Stimulated activated naive CD4-positive, alpha-beta T cell (primary cell): ENCODE results near the gene AHI1.

ENCODE experiments used
- DNase-seq, 6 experiments: peaks; one replicate each; lab custom pipeline; 2025; lab: John Stamatoyannopoulos, UW

The AHI1 gene

GRCh38 chr6:135325624-135326424, 171.7 kb downstream of the AHI1 start:
- no peak for DNase-seq

DNA sequence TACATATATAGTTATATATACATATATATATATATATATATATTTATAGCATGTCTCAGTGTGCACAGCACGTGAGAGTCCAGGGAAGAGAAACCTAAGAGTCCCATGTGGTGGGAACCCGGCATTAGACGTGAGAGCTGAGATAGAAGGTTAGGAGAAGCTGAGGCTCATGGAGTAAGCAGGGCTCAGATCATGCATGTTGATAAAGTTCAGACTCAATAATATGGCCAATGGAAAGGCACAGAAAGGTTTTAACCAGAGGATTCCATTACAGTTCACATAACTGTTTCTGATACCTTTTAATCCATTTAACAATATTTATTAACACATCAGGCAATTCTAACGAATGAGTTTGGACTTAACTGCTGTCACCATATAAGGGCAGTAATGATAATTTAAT, 173.0 kb downstream of the AHI1 start:
- DNase-seq, result no peak

- DNase-seq, result no peak
Observed at GRCh38 chr6:135323979-135324378, 173.6 kb downstream of the AHI1 start.

GRCh38 chr6:135323202-135323668, 174.3 kb downstream of the AHI1 start:
- DNase-seq, result no peak

GRCh38 chr6:135322427-135323201, 174.9 kb downstream of the AHI1 start:
- DNase-seq, result no peak

DNA sequence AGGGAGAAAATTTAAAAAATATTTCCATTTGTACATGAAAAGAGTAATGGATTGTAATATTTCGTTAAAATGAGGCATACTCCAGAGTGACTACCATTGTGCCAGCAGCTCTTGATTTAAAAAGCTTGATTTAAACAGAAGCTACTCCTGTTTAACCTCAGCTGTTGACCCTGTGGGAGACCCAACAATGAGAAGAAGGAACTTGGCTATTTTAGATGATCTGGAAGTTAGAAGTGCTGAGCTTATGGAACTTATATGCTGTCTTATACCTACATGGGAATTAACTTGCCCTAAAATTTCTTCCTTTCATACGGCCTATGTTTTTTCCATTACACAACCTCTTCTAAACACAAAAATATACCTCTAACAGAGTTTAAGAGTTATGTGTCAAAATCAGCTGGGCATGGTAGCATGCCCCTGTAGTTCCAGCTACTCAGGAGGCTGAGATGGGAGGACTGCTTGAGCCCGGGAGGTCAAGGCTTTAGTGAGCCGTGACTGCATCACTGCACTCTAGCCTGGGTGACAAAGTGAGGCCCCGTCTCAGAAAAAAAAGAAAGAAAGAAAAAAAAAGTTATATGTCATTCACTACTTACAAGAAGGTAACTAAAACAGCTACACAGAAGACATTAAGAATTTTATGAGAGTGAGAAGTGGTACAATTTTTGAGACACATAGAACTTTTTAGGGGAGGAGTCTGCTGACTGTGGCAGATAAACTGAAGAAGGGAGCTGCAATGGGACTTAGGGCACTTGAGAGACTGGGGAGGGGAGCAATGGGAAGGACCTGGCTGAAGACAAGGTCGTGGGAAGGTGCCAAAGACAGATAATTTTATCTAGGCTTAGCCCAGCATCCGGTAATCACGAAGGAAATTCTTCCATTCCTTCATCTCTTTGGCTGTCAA, 176.6 kb downstream of the AHI1 start:
- no peak for DNase-seq

GRCh38 chr6:135319819-135320218, 177.7 kb downstream of the AHI1 start:
- no peak for DNase-seq

DNA sequence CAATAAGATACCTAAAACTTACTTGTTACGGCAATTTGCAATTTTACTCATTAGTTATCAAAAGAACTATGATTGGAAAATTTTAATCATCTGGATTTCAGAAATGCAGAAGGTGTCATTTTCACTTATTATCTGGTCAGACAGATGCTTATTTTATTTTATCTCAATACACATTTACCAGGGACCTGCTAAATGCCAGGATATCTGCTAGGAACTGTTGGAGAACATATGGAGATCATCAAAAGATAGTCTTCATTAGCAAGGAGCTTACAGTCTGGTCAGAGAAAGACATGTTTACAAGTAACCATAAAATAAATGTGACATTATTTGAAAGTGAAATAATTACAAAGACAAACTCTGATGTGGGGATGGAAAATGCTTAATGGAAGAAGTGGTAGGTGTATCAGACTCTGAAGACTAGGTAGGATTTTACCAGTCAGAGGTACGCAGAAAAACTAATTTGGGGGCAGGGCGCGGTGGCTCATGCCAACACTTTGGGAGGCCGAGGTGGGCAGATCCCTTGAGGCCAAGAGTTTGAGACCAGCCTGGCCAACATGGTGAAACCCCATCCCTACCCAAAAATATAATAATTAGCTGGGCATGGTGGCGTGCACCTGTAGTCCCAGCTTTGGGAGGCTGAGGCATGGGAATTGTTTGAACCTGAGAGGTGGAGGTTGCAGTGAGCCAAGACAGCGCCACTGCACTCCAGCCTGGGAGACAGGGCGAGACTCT, 178.6 kb downstream of the AHI1 start:
- no peak for DNase-seq

DNA sequence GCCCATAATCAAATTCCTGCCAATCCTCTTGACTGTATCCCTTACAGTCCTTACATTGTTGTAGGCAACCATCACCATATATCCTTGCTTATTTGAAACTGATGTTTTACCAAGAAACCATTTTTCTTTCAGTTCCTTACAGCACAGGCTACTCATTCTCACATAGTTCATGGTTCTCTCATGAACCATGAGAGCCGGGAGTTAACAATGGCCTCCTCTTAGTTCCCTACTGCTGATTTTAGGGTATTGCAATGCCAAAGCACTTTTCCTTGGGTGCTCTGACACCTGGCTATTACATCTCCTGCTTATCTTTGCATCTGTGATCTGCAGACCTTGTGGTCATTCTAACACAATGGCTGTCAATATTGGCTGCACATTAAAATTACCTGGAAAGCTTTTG, 183.0 kb downstream of the AHI1 start:
- no peak for DNase-seq

DNA sequence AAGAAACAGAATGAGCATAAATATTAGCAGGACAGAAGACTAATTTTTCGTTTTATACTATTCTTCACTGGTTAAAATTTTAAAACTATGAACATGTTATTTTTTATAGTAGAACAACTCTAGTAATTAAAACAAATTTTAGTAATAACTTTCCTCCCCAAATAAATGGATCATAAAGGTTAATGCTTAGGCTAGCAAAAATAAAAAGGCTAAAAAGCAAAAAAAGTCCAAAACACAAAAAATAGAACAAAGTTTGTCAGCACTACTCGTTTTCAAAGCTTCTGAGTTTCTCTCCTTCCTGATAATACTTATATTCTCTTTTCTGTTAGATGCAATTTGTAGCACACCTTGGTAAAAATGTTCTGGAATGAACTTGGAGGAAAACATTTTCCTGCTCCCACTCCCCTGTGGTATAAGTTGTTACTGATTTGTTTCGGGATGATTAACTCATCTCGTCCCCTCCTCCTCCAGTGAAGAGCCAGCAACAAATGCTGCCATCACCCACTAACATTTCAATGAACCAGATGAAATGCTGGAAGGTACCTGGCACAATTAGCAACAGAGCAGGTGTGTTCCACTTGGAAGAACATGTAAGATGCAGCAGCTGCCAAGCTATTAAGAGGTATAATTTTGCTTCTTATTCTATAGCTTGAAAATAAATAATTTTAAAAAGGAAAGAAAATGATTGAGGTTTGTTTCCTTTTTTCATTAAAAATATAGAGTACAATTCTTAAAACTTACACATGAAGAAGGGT, 185.9 kb downstream of the AHI1 start:
- DNase-seq, result no peak

DNA sequence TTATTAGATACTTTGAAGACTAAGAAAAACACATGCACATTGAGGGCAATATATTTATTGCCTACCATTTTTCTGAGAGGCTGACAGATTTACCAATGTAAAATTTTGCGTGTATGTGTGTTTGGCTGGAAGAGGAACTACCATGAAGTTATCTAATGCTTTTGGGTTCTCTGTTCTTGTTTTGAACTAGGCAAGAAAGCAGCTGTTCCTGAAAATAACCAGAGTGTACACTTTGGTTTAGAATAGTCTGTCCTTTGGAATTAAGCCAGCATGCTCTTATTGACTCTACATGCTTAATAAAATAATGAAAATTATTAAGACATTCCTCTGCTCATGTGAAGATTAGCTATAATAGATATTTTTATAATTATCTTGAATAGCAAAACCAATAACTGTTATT, 187.2 kb downstream of the AHI1 start:
- DNase-seq, result no peak

DNA sequence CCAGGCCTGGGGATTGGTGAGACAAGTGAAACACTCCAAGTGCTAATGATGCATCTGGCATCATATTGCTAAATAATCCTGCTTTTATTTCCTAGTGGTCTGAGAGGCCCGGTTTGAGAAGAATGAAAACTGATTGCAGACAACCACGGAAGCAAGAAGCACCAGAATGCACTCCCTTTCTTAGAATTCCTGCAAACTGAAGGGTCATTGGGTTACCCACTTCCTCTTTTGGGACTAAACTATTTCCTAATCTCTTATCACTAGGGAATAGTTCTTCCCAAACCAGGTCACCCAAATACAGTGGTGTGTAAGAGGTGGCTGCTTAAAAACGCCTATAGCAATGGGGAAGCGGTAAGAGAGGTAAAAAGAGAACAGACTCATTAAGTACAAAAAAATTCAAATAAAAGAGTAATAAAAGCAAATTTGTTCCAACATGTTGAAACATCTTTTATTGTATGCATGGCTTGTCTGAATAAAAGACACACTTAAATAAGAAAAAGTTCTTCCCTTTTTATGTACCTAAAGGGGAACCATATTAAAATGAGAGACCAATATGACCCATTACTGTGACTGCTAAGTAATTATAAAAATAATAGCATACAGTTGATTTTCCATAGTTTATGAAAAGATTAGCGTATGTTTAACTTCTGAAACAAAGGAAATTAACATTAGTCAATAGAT, 190.7 kb downstream of the AHI1 start:
- DNase-seq, result no peak

DNA sequence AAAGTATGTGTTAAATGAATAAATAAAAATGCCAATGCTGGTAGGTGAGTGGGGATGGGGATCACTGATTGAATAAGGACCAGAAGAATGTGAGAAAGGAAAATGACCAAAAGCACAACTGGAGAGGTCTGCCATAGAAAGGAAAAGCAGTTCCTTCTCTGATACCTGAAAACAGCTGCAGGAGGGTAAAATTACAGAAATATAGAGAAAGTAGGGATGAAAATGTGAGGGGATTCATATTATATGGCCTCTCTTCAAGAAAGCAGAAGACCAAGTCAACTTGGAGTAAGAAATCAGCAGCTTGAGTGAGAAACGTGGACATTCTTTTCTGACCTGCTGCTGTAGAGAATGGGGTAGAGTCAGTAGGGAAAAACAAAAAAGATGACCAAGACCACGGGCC, 191.4 kb downstream of the AHI1 start:
- no peak for DNase-seq

DNA sequence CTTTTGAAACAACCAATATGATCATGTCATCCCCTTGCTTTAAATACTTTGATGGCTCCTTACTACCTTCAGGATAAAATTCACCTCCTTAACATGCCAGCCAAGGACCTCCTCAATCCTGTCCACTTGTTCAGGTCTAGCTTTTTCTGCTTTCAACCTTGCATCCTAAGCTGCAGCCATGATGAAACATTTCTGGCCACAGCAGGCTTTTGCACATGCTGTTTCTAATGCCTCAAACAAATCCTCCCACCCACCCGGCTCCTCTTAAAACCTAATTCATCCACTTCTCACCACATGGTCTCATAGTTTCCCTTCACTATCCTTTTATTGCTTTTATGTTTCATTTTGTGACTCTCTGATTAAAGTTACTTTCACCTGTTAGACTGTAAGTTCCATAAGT, 191.9 kb downstream of the AHI1 start:
- no peak for DNase-seq

DNA sequence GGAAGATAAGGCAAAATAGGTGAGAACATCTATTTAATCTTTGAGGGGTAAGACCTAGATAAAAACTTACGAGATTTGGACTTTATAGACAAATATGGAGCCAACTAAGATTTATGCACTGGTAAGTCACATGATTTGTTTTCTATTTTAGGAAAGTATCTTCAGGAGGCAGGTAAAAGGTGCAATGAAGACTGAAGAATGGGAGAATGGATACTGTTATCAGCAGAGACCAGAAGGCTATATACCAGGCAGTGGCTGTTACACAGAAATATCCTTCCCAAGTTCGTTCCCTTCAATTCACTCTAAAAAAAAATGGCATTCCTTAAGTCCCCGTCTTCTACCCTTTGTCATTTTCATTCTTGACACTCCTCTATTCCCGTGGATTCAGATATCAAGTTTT, 192.7 kb downstream of the AHI1 start:
- DNase-seq, result no peak

DNA sequence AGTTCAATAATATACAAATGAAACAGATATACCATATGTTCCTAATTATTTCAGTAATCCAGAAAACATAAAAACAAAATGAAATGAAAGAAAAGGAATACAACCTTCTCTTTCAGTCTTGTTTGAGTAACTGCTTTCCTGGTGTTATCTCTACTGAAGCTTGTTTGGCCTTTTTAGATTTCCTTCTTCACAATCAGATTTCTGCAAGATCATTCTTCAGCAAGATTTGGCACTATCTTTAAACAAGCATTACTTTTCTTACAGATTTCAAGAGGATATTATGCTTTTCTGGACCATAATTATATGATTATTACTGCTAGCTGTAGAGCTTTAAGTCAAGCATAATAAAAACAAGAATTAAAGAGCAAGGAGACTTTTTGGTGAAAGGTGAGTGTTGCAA, 196.2 kb downstream of the AHI1 start:
- no peak for DNase-seq

DNA sequence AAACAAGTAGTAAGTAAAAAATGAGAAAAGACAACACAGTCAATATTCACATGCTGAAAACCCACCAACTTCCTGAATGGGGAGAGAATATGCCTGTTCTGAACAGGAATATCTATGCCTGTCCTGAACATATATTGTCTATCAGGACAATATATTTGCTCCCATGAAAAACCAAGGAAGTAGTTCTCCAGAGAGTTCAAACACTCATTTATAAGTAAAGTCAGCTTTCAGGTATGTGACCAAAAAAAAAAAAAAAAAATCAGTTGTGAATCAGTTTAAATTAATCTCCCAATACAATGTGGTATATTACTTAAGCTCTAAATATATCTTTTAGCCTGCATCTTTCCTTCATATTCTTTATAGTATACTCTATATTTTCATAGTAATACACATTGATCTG, 197.0 kb downstream of the AHI1 start:
- no peak for DNase-seq

- no peak for DNase-seq
Observed at GRCh38 chr6:135299256-135299655, 198.3 kb downstream of the AHI1 start.

- DNase-seq, result no peak
Observed at GRCh38 chr6:135298455-135298854, 199.1 kb downstream of the AHI1 start.

GRCh38 chr6:135296715-135297114, 200.8 kb downstream of the AHI1 start:
- DNase-seq, result no peak
